ENCODE measurements around the gene KCNA5. TPM values are rescaled to one million over a fixed set of nuclear protein-coding genes. Genes with fewer than 3 reads are reported as not detected.

KCNA5 gene
- total and polyA plus RNA-seq, 8 donors = 0.25 to 11.1 (median 0.91) TPM

DNA sequence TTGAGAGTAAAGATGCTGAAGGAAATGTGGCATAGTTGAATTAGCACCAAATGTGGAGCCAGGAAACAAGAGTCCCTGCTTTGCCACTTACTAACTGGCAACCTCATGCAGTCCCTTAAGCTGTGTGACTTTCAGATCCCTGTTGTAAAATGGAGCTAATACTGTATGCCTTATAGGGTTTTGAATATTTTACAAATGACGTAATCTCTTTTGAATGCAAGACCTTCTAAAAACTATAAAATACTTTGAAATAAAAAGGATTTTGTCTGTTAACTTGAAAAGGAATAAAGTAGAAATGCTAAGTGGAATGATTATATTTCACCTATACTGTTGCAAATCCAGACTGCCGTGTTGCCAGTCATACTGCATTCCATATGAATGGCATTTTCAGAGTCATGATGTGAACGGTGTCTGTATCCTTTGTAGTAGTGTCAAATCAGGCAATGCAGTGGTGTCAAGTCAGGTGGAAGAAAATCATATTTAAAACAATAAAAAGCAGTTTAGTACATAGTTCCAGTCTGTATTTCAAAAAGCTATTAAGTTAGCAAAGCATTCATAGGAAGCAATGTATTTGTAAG, 21.3 kb downstream of the KCNA5 start:
- TF ChIP-seq, protein P1, sequence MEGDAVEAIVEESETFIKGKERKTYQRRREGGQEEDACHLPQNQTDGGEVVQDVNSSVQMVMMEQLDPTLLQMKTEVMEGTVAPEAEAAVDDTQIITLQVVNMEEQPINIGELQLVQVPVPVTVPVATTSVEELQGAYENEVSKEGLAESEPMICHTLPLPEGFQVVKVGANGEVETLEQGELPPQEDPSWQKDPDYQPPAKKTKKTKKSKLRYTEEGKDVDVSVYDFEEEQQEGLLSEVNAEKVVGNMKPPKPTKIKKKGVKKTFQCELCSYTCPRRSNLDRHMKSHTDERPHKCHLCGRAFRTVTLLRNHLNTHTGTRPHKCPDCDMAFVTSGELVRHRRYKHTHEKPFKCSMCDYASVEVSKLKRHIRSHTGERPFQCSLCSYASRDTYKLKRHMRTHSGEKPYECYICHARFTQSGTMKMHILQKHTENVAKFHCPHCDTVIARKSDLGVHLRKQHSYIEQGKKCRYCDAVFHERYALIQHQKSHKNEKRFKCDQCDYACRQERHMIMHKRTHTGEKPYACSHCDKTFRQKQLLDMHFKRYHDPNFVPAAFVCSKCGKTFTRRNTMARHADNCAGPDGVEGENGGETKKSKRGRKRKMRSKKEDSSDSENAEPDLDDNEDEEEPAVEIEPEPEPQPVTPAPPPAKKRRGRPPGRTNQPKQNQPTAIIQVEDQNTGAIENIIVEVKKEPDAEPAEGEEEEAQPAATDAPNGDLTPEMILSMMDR (IDR thresholded peaks at IDR 0.05) = no peak
- intact Hi-C loops (cut with DNase I) = no loop called here
- no peak overlapping the region for H3K4me3 ChIP-seq
- no peaks in the 10 kb centered on the region for H3K9me3 ChIP-seq
- no peak for DNase-seq
- H3K4me1 ChIP-seq = no peaks in the 10 kb centered on the region
- no peaks in the 10 kb centered on the region for H3K27me3 ChIP-seq
- whole genome bisulfite sequencing, 2 donors = 78 to 83% methylated on average over 3 of the region's 3 CpGs
- H3K27ac ChIP-seq = no peak overlapping the region
- no peaks in the 10 kb centered on the region for H3K36me3 ChIP-seq
- ATAC-seq = no peak
- FAIRE-seq = no peak

DNA sequence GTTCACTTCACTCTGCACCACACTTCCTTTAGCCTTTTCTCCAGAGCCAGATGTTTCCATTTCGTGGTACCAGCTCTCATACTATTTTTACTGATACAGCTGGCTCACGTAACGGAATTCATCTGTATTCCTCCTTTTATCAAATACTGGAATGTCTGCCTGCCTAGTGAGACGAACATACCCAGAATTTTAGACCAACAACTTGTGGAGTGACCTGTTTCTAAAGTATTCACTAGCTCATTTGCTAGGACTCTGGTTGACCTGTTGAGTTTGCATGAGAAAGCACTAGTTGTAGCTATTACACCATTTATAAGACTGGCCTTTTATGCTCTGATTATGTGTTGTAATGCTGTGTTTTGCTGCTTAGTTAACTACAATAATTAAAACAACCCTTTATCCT, 22.6 kb downstream of the KCNA5 start:
- ATAC-seq (no peak), DNase-seq (no peak), FAIRE-seq (no peak)
- no peak overlapping the region for H3K4me3 ChIP-seq
- TF ChIP-seq, protein P1 (IDR thresholded peaks at IDR 0.05) = no peak
- intact Hi-C loops (cut with DNase I) = no loop called here
- H3K36me3 ChIP-seq = no peaks in the 10 kb centered on the region
- WGBS, 2 donors = 69 to 80% methylated on average over 4 of the region's 4 CpGs
- H3K9me3 ChIP-seq = no peaks in the 10 kb centered on the region
- no peaks in the 10 kb centered on the region for H3K4me1 ChIP-seq
- no peak overlapping the region for H3K27ac ChIP-seq
- H3K27me3 ChIP-seq = no peaks in the 10 kb centered on the region

DNA sequence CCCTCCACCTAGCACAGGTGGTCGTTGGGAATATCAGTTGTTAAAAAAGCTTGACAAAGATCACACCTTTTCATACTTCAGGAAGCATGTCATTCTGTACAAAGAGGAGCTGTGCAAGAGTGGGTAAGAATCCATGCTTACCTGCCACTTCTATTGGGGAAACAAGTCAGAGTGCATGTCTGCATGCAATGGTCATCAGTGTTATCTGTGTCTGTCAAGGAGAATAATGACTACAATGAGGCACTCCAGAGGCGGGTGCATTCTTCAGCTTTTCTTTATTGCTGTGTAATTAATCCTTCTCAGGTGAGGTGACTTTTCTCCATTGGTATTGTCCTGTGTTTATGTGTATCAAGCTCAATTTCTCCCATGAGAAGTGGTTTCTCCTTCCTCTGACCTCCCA, 24.4 kb downstream of the KCNA5 start:
- Histone ChIP-seq H3K4me1 (no peaks in the 10 kb centered on the region), H3K9me3 (no peaks in the 10 kb centered on the region), H3K36me3 (no peaks in the 10 kb centered on the region), H3K27me3 (no peaks in the 10 kb centered on the region), H3K27ac (no peak overlapping the region), H3K4me3 (no peak overlapping the region)
- 37 to 41% methylated on average over 2 of the region's 2 CpGs for WGBS, 2 donors
- TF ChIP-seq, protein P1 (IDR thresholded peaks at IDR 0.05) = no peak
- DNase-seq = no peak
- intact Hi-C loops (cut with DNase I) = no loop called here
- ATAC-seq = no peak
- FAIRE-seq = no peak

DNA sequence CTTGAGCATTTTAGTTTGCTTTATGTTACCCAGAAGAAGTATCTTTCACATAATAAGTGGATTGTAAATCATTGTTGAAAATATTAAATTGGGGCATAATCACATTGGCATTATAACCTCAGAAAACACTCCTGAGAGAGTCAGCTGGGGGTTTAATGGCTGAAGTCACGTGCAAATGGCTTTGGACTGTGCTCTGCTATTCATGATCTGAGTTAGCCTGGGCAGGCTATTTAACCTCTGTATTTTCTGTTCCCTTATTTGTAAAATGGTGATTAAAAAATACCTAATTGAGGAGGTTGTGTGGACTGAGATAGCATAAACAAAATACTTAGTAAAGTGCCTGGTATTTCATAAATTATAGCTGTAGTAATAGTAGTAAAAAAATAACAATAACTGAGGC, 24.9 kb downstream of the KCNA5 start:
- intact Hi-C loops (cut with DNase I) = no loop called here
- FAIRE-seq = no peak
- no peaks in the 10 kb centered on the region for H3K36me3 ChIP-seq
- no peak for DNase-seq
- H3K27ac ChIP-seq = no peak overlapping the region
- H3K4me3 ChIP-seq = no peak overlapping the region
- no peaks in the 10 kb centered on the region for H3K27me3 ChIP-seq
- TF ChIP-seq, protein P1 (IDR thresholded peaks at IDR 0.05) = no peak
- WGBS, 2 donors = 67 to 78% methylated on average over 1 of the region's 1 CpG
- no peak for ATAC-seq
- H3K4me1 ChIP-seq = no peaks in the 10 kb centered on the region
- H3K9me3 ChIP-seq = no peaks in the 10 kb centered on the region

DNA sequence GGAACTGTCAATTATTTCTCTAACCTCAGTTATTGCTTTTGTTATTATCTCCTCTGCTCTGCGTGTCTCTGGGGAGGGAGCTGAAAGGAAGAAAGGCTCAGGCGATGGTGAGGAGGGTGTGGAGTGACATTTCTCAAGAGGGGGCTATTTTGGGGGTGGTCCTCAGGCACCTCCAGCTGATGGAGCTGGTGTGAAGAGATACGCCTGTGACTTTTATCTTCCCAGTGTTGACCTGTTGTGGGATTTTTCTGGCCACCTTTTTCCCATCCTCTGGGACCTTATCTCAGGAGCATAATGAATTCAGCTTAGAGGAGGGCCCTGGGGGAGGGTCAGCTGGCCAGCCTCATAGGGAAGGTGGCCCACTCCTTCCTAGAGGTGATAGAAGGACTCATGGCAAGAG, 26.4 kb downstream of the KCNA5 start:
- no peak overlapping the region for H3K27ac ChIP-seq
- H3K36me3 ChIP-seq = no peaks in the 10 kb centered on the region
- TF ChIP-seq, protein P1 (IDR thresholded peaks at IDR 0.05) = no peak
- no peak overlapping the region for H3K4me3 ChIP-seq
- 61 to 67% methylated on average over 3 of the region's 3 CpGs for WGBS, 2 donors
- no peak for FAIRE-seq
- H3K9me3 ChIP-seq = no peaks in the 10 kb centered on the region
- no peak for ATAC-seq
- H3K4me1 ChIP-seq = no peaks in the 10 kb centered on the region
- DNase-seq = no peak
- intact Hi-C loops (cut with DNase I) = no loop called here
- H3K27me3 ChIP-seq = no peaks in the 10 kb centered on the region

Measured in pancreas (tissue), 10 donors.